OCI-LY3 (cell line): ENCODE results near the gene GMFB.
A peak's percentile ranks its signal among the peaks of the same experiment; 100 is the strongest.

Experiments used
- H2AFZ ChIP-seq: fragments of 200-600, 300-600 bp; shearing (Covaris generic); 2 replicates; pipeline ENCODE4 v1.6.0; 2014; ENCODE audit warnings: antibody characterized with exemption, low read depth, low read length
- H3K27ac ChIP-seq: fragments of 200-600, 300-600 bp; sonication (generic); 2 replicates; pipeline ENCODE4 v1.5.1; 2014; ENCODE audit warnings: mild to moderate bottlenecking, low read length, moderate library complexity, mixed read lengths
- H3K27me3 ChIP-seq: fragments of 200-600, 300-600 bp; sonication (generic); 2 replicates; pipeline ENCODE4 v1.6.1; 2014; ENCODE audit warnings: low read depth, low read length, mixed read lengths
- H3K36me3 ChIP-seq: fragments of 200-600, 300-600 bp; sonication (generic); replicated peaks from 2 replicates; pipeline ENCODE3; 2014; ENCODE audit warnings: low read depth, low read length, mixed read lengths
- H3K4me1 ChIP-seq: fragments of 300-600, 200-600 bp; sonication (generic); 2 replicates; pipeline ENCODE4 v1.6.1; 2014; ENCODE audit warnings: low read length, mixed read lengths
- H3K4me2 ChIP-seq: fragments of 200-600, 300-600 bp; sonication (generic); 2 replicates; pipeline ENCODE4 v1.6.1; 2014; ENCODE audit warnings: low read length, mixed read lengths
- H3K4me3 ChIP-seq: fragments of 300-600, 200-600 bp; sonication (generic); 2 replicates; pipeline ENCODE4 v1.5.1; 2014; ENCODE audit warnings: antibody characterized with exemption, mild to moderate bottlenecking, low read length, moderate library complexity
- H3K79me2 ChIP-seq: fragments of 300-600, 200-600 bp; shearing (Covaris generic); 2 replicates; pipeline ENCODE4 v1.6.1; 2014; ENCODE audit warnings: mild to moderate bottlenecking, low read length, mixed read lengths
- H3K9ac ChIP-seq: fragments of 300-600, 200-600 bp; shearing (Covaris generic); 2 replicates; pipeline ENCODE4 v1.6.0; 2014; ENCODE audit warnings: mild to moderate bottlenecking, low read length, moderate library complexity
- H3K9me3 ChIP-seq: fragments of 200-600, 300-600 bp; shearing (Covaris generic); 2 replicates; pipeline ENCODE4 v1.6.1; 2014; ENCODE audit warnings: low read length, mixed read lengths; ENCODE audit not compliant: insufficient read depth
- H4K20me1 ChIP-seq: fragments of 200-600, 300-600 bp; sonication (generic); 2 replicates; pipeline ENCODE4 v1.6.1; 2016; ENCODE audit warnings: low read length, mixed read lengths; ENCODE audit not compliant: insufficient read depth
- EZH2phosphoT487 ChIP-seq: fragments of 200-600 bp; shearing (Covaris generic); IDR thresholded peaks from 2 replicates; pipeline ENCODE4 v1.6.1; 2018; ENCODE audit warnings: antibody characterized with exemption, mixed run types, low read depth
- TF ChIP-seq, protein P1 (sequence below): fragments of 200-600, 300-600 bp; sonication (generic); IDR thresholded peaks from 2 replicates; pipeline ENCODE4 v1.5.1; 2014; ENCODE audit warnings: antibody characterized with exemption, low read length, low read depth

GMFB gene

DNA sequence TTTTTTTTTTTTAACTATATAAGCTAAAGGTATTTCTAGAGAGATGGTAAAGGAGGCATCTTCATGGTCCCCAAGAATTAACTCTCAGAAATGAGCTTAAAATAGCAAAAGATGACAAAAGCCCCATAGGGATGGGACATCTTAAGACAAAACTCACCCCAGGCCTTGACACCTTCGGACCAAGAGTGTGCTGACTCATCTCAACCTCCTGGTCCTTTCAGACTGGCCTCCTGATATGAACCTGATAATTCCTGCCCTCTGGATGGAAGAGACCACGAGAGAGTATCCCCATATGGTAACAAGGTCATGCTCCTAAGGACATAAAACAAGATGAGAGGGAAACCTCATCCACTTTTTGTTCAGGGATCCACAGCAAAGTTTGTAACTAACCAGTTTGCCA is 8.4 kb upstream of the GMFB start:
- Histone ChIP-seq H3K4me3 (no peak overlapping the region), H3K9me3 (no peaks in the 10 kb centered on the region), H3K9ac (no peak overlapping the region), H3K27ac (no peak overlapping the region), H2AFZ (no peak overlapping the region), H3K36me3 (no peaks in the 10 kb centered on the region), H4K20me1 (no peaks in the 10 kb centered on the region), H3K79me2 (no peaks in the 10 kb centered on the region), H3K4me2 (no peak overlapping the region), H3K27me3 (0 out of 2 replicates have a peak, but pooled peaks cover 5% of the 10 kb centered on the region), H3K4me1 (peaks cover 1% of the 10 kb centered on the region; the same call in 1 of the 2 replicates)
- TF ChIP-seq EZH2phosphoT487, result no peak
- TF ChIP-seq, protein P1, sequence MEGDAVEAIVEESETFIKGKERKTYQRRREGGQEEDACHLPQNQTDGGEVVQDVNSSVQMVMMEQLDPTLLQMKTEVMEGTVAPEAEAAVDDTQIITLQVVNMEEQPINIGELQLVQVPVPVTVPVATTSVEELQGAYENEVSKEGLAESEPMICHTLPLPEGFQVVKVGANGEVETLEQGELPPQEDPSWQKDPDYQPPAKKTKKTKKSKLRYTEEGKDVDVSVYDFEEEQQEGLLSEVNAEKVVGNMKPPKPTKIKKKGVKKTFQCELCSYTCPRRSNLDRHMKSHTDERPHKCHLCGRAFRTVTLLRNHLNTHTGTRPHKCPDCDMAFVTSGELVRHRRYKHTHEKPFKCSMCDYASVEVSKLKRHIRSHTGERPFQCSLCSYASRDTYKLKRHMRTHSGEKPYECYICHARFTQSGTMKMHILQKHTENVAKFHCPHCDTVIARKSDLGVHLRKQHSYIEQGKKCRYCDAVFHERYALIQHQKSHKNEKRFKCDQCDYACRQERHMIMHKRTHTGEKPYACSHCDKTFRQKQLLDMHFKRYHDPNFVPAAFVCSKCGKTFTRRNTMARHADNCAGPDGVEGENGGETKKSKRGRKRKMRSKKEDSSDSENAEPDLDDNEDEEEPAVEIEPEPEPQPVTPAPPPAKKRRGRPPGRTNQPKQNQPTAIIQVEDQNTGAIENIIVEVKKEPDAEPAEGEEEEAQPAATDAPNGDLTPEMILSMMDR, result no peak

DNA sequence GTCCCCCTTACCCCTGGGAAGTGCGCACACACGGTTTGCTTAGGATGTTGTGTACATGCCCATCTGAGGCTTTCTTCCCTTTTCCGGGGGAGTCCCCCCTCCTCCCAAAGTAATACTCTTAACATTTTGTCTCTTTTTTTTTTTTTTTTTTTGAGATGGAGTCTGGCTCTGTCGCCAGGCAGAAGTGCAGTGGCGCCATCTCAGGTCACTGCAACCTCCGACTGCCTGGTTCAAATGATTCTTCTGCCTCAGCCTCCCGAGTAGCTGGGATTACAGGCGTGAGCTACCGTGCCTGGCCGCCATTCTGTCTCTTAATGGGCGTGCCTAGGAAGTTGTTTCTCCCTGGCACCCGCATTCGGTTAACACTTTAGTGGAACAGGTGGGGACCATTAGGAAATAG is 4.5 kb upstream of the GMFB start:
- Histone ChIP-seq H3K27me3 (no peaks in the 10 kb centered on the region), H3K27ac (no peak overlapping the region), H2AFZ (no peak overlapping the region), H3K36me3 (no peaks in the 10 kb centered on the region), H3K9me3 (no peaks in the 10 kb centered on the region), H3K4me3 (no peak overlapping the region), H3K79me2 (peaks cover 14% of the 10 kb centered on the region), H3K9ac (no peak overlapping the region), H3K4me2 (no peak overlapping the region), H3K4me1 (peaks cover 8% of the 10 kb centered on the region), H4K20me1 (no peaks in the 10 kb centered on the region)
- TF ChIP-seq, protein P1, result no peak
- TF ChIP-seq EZH2phosphoT487, result no peak

DNA sequence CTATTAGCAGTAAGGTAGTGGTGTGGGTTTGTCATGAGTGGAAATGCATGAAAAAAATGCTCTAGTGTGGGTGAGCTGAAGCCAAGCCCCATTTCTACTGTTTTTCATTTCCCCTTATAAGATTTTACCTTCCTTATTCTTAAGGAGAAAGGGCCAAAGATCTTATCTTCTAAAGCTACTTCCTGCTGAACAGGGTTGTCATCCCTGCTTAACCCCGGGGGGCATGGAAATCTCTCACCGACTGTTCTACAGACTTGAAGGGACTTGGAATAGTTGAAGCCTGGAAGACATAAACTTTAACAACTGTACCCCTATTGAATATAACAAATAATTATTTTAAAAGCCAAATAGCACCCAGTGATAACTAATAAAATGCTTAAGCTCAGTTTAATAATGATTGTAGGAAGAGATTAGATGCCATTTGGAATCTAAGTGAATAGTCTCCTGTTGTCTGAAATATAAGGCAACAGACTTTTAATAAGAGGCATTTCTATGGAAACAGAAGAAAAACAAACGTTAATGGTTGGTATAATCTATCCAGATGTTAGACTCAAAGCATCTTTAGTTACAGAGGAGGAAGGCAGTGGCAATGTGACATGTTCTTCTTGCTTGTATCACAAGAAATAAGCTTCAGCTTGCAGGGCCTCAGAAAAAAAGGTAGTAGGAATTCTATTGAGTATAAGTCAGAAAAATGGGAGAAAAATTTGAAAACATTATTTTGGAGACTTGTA is 1.8 kb upstream of the GMFB start:
- TF ChIP-seq, protein P1, result no peak
- TF ChIP-seq EZH2phosphoT487, result no peak
- Histone ChIP-seq H3K79me2 (peaks cover 40% of the 10 kb centered on the region), H3K27me3 (no peaks in the 10 kb centered on the region), H3K9ac (no peak overlapping the region), H3K9me3 (no peaks in the 10 kb centered on the region), H3K4me1 (peaks cover 14% of the 10 kb centered on the region), H4K20me1 (peaks cover under 1% of the 10 kb centered on the region; the same call in 1 of the 2 replicates), H2AFZ (no peak overlapping the region), H3K4me2 (no peak overlapping the region), H3K4me3 (no peak overlapping the region), H3K36me3 (no peaks in the 10 kb centered on the region), H3K27ac (no peak overlapping the region)

DNA sequence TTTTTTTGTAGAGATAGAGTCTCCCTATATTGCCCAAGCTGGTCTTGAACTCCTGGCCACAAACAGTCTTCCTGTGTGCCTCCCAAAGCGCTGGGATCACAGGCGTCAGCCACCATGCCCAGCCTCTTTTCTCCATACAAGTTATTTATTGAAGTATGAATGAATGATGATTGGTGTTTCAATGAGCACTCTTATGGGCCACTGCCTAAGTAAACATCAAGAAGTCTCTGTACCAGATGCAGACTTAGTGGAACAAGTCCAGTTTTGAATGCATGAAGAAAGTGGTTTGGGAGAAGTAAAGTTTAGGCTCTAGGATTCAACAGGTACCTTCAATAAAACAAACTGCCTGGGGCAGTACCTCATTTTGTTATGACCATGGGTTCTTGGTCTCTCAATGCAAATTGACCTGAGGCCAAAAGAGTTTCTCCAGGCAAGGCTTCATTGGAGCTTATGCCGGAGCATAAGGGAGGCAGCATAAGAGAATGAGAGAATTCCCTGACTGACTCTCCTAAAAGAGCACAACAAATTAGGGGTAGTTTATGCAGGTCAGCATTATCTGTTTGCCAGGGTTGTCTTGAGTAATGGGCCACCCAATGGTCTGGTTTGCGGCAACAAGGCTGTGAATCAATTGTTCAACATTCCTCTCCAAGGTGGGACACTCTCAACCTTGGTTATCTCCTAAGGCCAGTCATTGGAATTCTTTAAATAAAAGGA is 1.1 kb upstream of the GMFB start:
- Histone ChIP-seq H3K4me3 (peak overlapping the region; percentile 94), H4K20me1 (peaks cover 6% of the 10 kb centered on the region; the same call in 1 of the 2 replicates), H3K4me2 (peak overlapping the region; percentile 67), H3K27me3 (no peaks in the 10 kb centered on the region), H3K27ac (no peak overlapping the region), H3K4me1 (peaks cover 15% of the 10 kb centered on the region), H3K9ac (peak overlapping the region; percentile 92; the same call in 1 of the 2 replicates), H2AFZ (peak overlapping the region; percentile 94), H3K79me2 (peaks cover 48% of the 10 kb centered on the region), H3K36me3 (no peaks in the 10 kb centered on the region), H3K9me3 (no peaks in the 10 kb centered on the region)
- TF ChIP-seq, protein P1, result no peak
- no peak for TF ChIP-seq EZH2phosphoT487
